Heart right ventricle (tissue), 16 donors: ENCODE measurements around the gene OAS1. TPM values are rescaled to one million over a fixed set of nuclear protein-coding genes. Genes with fewer than 3 reads are reported as not detected.

ENCODE experiments used
- ATAC-seq, 8 donors: fragments of 200-7000 bp; cut with Tn5 transposase; one replicate each; pipeline ENCODE4 v1.9.1; 2020; ENCODE audit warnings: mild to moderate bottlenecking in 8 of 8, moderate library complexity in 8 of 8, moderate number of reproducible peaks in 1 of 8
- DNase-seq, 2 donors: peaks; one replicate each; pipeline ENCODE4 v3.0.0-alpha.2; 2020
- H3K27ac ChIP-seq, 10 donors: fragments of 200-600 bp; sonication (generic) in 2 of 10; one replicate each; pipeline versions ENCODE4 v1.5.0 to v1.8.0; 2020 to 2022; ENCODE audit warnings: mild to moderate bottlenecking in 3 of 10
- H3K27me3 ChIP-seq, 7 donors: fragments of 200-600 bp; one replicate each; pipeline ENCODE4 v1.8.0; 2021 to 2022; ENCODE audit warnings: mild to moderate bottlenecking in 2 of 7
- H3K36me3 ChIP-seq, 9 donors: fragments of 200-600 bp; sonication (generic) in 1 of 9; one replicate each; pipeline versions ENCODE4 v1.5.0 to v1.8.0; 2020 to 2022; ENCODE audit warnings: mild to moderate bottlenecking in 2 of 9
- H3K4me1 ChIP-seq, 9 donors: fragments of 200-600 bp; sonication (generic) in 1 of 9; one replicate each; pipeline versions ENCODE4 v1.5.0 to v1.8.0; 2020 to 2022; ENCODE audit warnings: mild to moderate bottlenecking in 4 of 9
- H3K4me3 ChIP-seq, 10 donors: fragments of 200-600 bp; sonication (generic) in 2 of 10; one replicate each; pipeline versions ENCODE4 v1.5.0 to v1.8.0; 2020 to 2022; ENCODE audit warnings: mild to moderate bottlenecking in 7 of 10, moderate library complexity in 2 of 10
- H3K9me3 ChIP-seq, 11 donors: fragments of 200-600 bp in 10 of 11; sonication (generic) in 2 of 11; one replicate each; pipeline versions ENCODE4 v1.5.0 to v1.8.0; 2013 to 2022; ENCODE audit warnings: mild to moderate bottlenecking in 2 of 11, control low read depth in 1 of 11, moderate library complexity in 1 of 11
- CTCF ChIP-seq, 9 donors: fragments of 200-600 bp; sonication (generic) in 2 of 9; IDR thresholded peaks; one replicate each; pipeline versions ENCODE4 v1.5.0 to v1.8.0; 2021 to 2022; ENCODE audit warnings: antibody characterized with exemption in 9 of 9, mild to moderate bottlenecking in 5 of 9, moderate library complexity in 1 of 9
- WGBS, 2 donors: extraction: QIAGEN DNeasy Blood & Tissue Kit; methylation state at CpG; one replicate each; pipeline ENCODE4 v1.1.7; 2013; ENCODE audit warnings: inconsistent platforms in 1 of 2; 5-methylcytosine and 5-hydroxymethylcytosine counted together
- intact Hi-C, 10 donors: fragments of 100-400 bp; cut with DNase I; formaldehyde crosslinking; loops; one replicate each; pipeline versions ENCODE4 v1.11.1 to v1.14.2; 2022
- polyA plus RNA-seq, 2 donors: library from polyadenylated mRNA; stranded (reverse); fragments of 200-250 nt; gene quantifications; one replicate each; pipeline ENCODE4 v1.2.3, GENCODE V29; 2013
- total RNA-seq, 10 donors: library from RNA; stranded (reverse); fragmentation: NEBNext Ultra II Directional in 3 of 10; extraction: Animal tissue kit (Norgen Biotek cat#: 25700) in 3 of 10; gene quantifications; one replicate each; pipeline versions ENCODE4 v1.2.1 to v1.2.4, GENCODE V29; 2021 to 2023
- donor health status: Arrhythmogenic right ventricular cardiomyopathy.
- donor health status: ischemic (EF 13 %, LVEDD 7.1; RV severe dilation, severe dysfunction).
- donor health status: healthy with polysubstance abuse.
- donor health status: DM: no; HTN: yes; CAD: no.
- donor health status: DM: no; HTN: no; CAD: no.
- donor health status: ischemic (EF 25% LVEDD 6.9; RV normal size, moderate dysfunction).
- donor health status: ischemic (EF 25% LVEDD 5.7; RV mildly dilated, moderate dysfunction).
- donor health status: healthy.
- donor health status: DM: yes; HTN: yes; CAD: no.
- donor health status: Ischemic cardiomyopathy.
- donor health status: ischemic (EF 35%, LVEDD 5.7; RV mildly dilated, moderate dysfunction).
- donor health status: nonischemic (EF 11% LVEDD 7.7; RV severe dilation, severe dysfunction).
- donor health status: DM: yes; HTN: yes; CAD: no.
- donor health status: PGD.
- donor health status: ischemic (EF 29% LVEDD 5.4; RV normal size, mild dysfunction).
- donor health status: nonischemic (EF 23%, LVEDD 6.1; RV moderate dilation, normal function).

OAS1 gene
- total and polyA plus RNA-seq, 12 donors = 4.1 to 20.3 (median 6.5) TPM

- Histone ChIP-seq H3K4me3 (no peak overlapping the region), H3K27me3 (peaks cover 0 to 55% (median 51%) of the 10 kb centered on the region in 7 donors), H3K9me3 (no peaks in the 10 kb centered on the region), H3K36me3 (no peaks in the 10 kb centered on the region), H3K27ac (no peak overlapping the region), H3K4me1 (peaks cover 0 to 7% (median 0%) of the 10 kb centered on the region in 9 donors)
- intact Hi-C loops = no loop called here
- DNase-seq (no peak), ATAC-seq (no peak)
- 67 to 70% methylated on average over 8 of the region's 8 CpGs for WGBS, 2 donors
- TF ChIP-seq CTCF (IDR thresholded peaks at IDR 0.05) = no peak
Measured at GRCh38 chr12:112870267-112870980, 36.3 kb upstream of the OAS1 start.

GRCh38 chr12:112875608-112876007 lies 31.2 kb upstream of the OAS1 start:
- no peaks in the 10 kb centered on the region for H3K36me3 ChIP-seq
- no peak for DNase-seq
- WGBS, 2 donors = 26% methylated on average over 5 of the region's 5 CpGs
- no peak overlapping the region for H3K4me3 ChIP-seq
- no peak overlapping the region for H3K27ac ChIP-seq
- H3K4me1 ChIP-seq = peaks cover 0 to 2% (median 0%) of the 10 kb centered on the region in 9 donors
- intact Hi-C loops = no loop called here
- peaks cover 0 to 80% (median 73%) of the 10 kb centered on the region in 7 donors for H3K27me3 ChIP-seq
- TF ChIP-seq CTCF (IDR thresholded peaks at IDR 0.05) = no peak
- no peak for ATAC-seq
- H3K9me3 ChIP-seq = no peaks in the 10 kb centered on the region

DNA sequence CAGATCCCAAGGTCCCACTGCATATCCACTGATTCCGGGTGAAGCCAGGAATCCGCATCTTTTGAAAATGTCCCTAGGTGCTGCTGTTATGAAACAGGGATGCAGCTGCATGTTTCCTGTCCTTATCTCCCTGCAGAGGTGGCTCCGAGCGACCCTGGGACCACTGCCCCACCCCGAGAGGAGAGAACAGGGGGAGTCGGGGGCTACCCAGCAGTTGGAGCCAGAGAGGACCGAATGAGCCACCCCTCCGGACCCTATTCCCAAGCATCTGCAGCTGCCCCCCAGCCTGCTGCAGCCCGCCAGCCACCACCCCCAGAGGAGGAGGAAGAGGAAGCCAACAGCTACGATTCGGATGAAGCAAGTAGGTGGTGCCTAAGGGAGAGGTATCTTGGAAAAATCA lies 30.3 kb upstream of the OAS1 start:
- no peak for TF ChIP-seq CTCF (IDR thresholded peaks at IDR 0.05)
- Histone ChIP-seq H3K9me3 (no peaks in the 10 kb centered on the region), H3K27me3 (peaks cover 0 to 89% (median 75%) of the 10 kb centered on the region in 7 donors), H3K4me3 (no peak overlapping the region), H3K36me3 (no peaks in the 10 kb centered on the region), H3K27ac (no peak overlapping the region), H3K4me1 (no peaks in the 10 kb centered on the region)
- WGBS, 2 donors = 29 to 38% methylated on average over 11 of the region's 11 CpGs
- DNase-seq = no peak
- ATAC-seq = no peak
- intact Hi-C loops = no loop called here

DNA sequence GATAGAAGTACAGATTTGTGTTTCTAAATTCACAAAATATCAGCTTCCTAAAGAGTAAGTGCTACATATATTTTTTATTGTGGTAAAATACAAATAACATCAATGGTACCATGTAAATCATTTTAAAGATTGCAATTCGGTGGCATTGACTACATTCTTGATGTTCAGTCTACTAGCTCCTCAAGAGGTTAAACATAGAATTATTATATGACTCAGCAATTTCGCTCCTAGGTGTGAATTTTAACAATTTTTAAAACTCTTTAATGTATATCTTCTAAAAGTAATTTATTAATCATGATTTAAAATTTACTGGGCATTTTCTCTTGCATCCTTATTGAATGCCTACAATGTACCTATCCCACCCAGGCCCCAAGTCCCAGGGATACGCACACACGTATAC lies 29.8 kb upstream of the OAS1 start:
- H3K4me1 ChIP-seq = no peaks in the 10 kb centered on the region
- H3K27me3 ChIP-seq = peaks cover 0 to 94% (median 75%) of the 10 kb centered on the region in 7 donors
- DNase-seq = no peak
- 76 to 81% methylated on average over 4 of the region's 4 CpGs for WGBS, 2 donors
- intact Hi-C loops = no loop called here
- H3K9me3 ChIP-seq = no peaks in the 10 kb centered on the region
- no peak overlapping the region for H3K27ac ChIP-seq
- TF ChIP-seq CTCF (IDR thresholded peaks at IDR 0.05) = no peak
- no peak overlapping the region for H3K4me3 ChIP-seq
- ATAC-seq = no peak
- no peaks in the 10 kb centered on the region for H3K36me3 ChIP-seq
